OCI-M1 (cell line): Measurements from ENCODE around the gene THSD7A.

Experiments
- DNase-seq: peaks from one replicate; lab custom pipeline; 2025; lab: John Stamatoyannopoulos, UW

The THSD7A gene

DNA sequence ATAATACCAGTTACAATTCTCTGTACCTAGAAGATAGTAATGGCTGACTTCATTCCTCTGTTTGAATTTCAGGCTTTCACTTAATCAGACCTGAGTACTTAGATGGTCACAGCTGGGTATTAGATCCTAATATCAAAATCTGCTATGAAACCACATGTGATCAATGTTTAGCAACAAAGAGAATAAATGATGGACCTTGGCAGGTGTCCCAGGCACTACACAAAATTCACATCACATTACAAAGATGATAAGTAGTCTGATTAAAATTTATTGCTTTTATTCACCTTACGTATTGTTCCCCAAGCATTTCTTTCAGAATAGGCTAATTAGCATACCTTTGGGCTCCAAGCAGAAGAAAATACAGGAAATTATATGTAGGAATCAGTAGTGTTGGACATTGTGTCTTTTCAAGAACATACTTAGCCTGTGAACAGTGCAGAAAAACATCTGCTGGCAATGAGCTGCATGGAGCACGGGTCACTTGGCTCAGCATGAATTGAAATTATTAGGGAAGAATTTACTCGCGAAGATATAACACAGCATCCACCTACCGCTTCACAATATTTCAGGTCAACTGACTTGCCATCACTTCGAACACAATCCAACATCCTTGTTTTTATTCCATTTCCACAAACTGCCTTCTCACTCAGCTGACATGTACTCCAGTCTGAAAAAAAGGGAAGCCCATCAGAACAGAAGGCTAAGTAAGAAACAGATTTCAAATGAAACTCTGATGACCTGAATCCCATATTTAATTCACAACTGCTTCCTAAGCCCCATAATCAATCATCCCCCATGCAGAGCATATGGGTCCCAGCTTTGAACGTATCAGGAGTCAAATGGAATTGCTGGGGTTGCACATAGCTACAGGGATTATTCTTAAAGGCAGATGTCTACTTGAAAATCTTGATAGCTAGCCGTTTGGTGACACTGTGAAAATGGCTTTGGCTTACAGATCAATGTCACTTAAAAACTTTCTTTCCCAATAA lies 421.0 kb downstream of the THSD7A start:
- no peak for DNase-seq

DNA sequence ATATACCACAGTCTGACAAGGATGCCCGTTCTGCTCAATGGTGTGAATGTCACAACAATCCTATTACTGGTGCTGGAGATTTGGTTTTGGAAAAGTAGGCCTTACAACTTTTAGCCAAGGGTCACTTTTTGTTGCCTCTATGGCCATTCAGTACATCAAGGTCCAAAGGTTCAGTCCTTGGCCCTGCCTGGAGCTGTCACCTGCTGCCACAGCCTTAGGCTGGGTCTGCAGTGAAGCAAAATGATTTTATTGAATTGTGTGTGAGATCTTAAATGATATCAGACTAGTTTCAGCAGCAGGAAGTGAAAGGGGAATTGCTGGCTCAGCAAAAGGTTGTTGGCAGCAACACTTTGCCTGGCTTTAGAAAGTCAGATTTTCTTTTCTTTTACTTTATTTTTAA lies 427.6 kb downstream of the THSD7A start:
- no peak for DNase-seq

DNA sequence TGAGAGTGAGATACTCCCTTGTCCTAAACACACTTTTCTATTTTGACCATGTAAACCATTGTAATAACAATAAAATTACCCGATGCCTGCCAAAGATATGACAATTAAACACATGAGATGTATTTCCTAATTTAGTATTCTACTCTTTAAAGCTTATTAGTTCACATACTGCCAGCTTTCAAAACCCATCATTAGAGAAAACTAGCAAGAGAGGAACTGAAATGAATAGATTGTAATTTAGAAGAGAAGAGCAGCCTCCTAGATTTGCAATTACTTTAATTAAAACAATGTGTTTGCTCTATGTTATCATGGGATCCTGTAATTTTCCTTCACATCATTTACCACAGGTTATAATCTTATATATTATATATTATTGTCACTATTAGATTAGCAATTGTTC lies 428.2 kb downstream of the THSD7A start:
- no peak for DNase-seq

DNA sequence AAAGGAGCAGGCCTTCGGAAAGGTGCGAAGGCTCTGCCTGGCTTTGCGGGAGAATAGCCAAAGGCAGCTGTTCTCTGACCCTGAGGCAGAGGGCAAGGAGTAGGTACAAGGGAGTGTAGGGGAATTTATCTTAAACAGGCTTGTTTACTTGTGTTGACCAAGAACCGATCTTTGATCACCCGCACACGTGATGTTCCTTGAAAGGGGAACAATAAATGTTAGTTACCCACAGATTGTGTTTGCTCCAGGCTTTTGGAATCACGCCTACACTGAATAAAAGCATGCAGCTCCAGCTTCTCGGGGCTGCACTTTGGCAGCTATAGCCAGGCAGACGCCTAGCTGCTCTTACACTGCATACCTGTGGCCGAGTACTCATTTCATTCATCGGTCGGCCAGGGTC lies 437.6 kb downstream of the THSD7A start:
- no peak for DNase-seq

DNA sequence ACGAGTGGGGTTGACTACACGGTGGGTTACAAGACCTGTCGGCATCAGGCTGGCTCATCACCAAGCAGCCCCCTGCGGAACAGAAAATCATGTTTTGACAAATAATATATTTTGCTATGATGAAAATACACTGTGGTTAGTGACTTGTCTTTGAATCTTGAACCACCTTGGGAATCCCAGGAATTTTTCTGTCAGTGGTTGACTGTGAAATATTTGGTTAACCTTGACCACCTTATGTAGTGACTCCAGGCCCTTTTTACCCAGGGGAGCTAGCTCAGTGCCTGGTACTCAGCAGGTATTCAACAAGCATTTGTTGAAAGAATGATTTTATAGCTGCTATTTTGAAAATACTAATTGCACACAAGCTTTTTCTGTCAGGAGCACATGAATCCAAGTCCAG lies 452.4 kb downstream of the THSD7A start:
- DNase-seq, result no peak

DNA sequence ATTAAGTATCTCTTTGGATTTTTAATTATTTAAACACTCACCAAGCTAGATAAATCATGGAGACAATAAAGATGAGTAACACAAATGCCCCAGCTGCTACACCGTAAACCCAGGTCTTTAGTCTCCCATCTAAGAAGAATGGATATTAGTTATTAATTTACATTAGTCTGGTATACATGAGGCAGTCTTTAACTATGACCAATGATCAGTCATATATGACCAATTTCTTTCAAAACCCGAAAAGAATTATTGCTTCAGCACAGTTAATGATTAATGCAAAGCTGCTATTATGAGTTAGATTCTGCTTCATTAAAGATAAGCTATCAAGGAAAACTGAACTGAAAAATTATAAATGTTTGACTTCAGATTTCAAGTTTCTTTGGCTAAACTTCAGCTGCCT lies 455.5 kb downstream of the THSD7A start:
- DNase-seq, result no peak

DNA sequence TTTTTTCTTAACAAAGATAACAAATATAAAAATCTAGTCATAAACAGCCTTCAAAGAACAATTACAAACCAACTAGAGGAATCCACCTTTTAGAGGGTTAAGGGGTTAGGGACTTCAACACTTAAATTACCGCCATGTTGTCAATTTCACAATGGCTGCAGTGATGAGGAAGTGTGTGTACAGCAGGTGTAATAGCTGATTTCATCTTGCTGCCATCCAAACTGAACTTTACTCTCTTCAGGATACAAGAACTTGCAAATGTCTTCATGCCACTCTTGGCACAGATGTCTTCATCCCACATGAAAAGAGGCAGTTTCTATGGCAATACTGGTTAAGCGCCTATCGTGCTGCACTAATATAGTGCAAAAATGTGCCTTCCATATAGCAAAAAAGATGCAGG lies 457.4 kb downstream of the THSD7A start:
- no peak for DNase-seq

DNA sequence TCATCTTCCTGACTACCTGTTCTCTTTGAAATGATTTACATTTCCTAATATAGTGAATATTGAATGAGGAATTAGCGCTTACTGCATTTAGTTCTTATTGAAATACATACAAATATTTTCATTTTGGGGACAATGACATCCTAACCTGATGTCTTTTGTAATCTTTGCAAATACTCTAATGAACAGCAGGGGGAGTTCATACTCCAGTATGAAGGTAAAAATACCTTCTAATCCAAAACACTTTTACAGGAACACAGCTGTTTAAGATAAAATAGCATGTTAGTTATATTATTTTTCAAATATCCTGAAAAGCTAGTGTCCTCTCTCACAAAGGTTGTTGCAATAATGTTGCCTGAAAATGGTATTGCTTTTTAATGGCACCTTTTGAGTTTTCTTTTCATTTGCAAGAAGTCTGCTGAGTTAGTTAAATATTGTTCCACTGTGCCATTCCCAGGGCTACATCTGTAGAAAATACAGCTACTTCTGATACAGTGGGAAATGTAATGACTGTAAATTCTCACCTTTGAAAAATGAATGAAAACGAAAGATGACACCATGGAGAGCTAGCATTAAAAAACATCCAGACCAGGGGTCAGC lies 458.4 kb downstream of the THSD7A start:
- peak; percentile 35 for DNase-seq

DNA sequence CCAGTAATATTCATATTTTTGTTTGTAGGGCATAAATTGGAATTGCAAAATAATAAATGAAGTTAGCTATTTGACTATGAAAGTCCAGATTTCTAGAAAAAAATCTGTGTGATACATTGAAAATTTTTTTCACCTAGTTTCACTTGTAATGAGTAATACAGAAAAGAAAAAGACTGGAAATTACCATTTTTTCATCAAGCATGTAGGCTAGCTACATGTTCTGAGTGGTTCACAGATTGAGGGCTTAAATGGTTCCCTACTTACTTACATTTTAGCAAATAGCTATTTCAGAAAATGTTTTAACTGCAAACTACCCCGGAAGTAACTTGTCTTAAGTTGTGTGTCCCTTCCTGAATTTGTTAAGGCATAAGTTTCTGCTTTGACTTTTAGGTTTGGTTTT lies 462.3 kb downstream of the THSD7A start:
- DNase-seq, result no peak

DNA sequence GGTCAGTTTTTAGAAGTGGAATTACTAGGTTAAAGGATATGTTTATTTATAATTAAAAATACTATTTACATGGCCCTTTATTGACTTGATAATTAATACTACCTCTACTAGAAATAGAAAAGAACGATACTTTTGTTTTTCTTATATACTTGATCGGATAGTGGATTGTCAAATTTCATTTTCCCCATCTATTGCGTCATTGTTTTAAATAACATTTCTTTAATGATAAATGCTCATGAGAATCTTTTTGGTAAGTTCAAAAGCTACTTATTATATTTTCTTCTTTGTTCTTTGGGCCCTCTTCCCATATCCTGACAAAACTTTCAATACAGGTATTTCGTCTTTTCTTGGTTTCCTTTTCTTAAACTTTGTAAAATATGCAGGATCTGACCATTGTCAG lies 465.9 kb downstream of the THSD7A start:
- DNase-seq, result no peak

DNA sequence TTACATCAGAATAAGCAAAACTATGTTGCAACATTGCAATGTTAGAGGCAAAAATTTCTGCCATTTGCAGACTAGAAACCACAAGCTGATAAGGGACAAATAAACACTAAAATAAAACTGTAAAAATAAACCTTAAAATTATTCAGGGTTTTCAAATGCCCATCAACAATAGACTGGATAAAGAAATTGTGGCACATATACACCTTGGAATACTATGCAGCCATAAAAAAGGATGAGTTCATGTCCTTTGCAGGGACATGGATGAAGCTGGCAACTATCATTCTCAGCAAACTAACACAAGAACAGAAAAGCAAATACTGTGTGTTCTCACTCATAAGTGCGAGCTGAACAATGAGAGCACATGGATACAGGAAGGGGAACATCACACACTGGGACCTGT lies 473.4 kb downstream of the THSD7A start:
- DNase-seq, result no peak

DNA sequence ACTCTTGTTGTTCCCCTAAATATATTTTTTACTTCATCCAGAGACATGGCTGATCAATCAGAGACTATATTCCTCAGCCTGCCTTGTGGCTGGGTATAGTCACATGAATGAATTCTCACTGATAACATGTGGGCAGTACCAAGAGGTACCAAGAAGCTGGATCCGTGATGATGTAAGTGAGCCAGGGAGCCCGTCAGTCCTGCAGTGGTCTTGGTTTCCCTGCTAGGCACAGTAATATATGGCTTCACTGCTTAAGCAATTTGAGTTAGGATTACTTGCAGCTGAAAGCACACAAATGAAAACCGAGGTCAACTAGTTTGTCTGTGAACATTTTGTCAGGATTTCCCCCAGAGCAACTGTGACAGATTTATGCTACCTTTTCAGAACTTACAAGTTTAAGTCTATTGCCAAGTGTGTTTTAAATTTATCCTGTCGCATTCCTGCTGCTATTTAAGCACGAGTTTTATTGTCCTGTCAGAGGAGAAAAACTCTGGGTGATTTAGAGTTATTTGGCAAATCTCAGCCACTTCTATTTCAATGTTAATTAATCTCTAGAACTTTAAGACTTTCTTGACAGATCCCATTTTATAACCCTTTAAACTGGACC lies 476.5 kb downstream of the THSD7A start:
- no peak for DNase-seq

DNA sequence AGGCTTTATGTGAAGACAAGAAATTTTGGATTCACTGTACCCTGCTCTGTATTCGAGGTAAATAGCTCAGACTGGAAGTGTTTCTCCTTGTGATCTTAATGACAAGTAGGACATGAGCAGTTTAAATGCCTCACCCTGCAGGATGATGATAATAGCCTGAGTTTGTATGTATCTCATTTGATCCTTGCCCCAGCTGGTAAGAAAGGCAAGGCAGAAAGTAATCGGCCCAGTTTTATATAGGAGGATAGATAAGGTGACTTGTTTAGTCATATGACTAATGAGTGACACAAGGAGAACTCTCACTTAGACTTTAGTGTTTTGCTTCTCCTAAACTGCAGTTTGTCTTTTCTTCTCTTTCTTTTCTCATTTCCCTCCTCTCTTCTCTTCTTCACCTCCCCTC lies 485.7 kb downstream of the THSD7A start:
- peak; percentile 27 for DNase-seq

DNA sequence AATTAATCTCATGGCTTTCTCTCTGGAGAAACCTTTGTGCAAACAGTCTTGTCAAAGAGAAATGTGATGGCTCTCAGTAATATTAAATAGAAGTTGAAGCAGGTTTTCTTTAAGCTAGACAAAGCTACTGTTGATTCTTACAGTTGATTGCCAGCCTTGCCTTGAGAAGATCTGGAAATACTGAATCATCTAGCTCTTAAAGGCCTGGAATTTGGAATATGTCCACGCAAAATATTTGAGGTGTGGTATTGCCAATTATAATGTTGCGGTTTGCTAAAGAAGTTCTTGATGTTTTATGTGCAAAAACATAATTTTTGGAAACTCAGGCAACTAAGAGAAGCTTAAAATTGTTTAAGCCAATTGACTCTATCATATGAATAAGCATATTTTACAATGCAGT lies 486.4 kb downstream of the THSD7A start:
- DNase-seq, result no peak

DNA sequence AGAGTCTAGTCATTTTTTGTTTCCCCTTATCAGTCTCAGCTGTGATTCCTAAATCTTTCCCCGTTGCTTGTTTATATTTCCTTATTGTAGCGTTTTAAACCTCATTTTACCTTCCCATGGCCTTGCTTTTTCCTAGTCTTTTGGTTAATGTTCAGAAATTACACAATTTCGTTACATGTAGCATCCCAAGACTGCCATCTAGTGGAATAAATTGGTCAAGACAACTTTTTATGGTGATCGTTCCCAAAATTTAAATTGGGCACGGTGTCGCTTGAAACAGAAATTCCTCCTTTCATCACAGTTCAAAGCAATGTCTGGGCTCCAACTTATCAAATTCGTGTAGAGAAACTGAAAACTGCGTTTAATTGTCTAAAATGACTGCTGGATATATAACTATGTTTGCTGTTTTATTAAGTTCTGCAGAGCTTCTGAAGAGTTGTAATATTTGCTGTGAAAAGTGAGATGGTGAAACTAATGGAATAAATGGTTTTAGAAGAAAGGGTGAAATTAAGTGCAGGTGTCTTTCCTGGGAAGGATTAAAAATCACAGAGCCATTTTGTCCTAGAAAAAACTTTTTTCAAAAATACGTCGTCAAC lies 488.1 kb downstream of the THSD7A start:
- DNase-seq, result peak; percentile 67

DNA sequence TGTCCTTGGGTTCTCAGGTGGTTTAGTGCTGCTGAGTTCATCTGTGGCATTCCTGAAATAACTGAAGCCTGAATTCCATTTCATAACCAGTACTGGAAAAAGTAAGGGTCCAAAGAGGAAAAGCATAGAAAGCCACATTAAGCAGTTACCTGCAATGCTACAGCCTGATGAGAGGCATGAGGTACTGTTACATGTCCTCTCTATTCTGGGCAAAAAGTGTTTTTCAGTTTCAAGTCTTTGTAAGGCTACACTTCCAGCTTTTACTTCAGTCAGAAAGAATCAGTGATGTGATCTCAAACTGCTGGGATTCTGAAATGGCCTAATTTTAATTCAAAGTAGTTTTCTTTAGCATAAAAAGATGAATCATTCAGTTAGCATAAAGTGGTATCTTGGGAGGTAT lies 488.9 kb downstream of the THSD7A start:
- DNase-seq, result no peak

DNA sequence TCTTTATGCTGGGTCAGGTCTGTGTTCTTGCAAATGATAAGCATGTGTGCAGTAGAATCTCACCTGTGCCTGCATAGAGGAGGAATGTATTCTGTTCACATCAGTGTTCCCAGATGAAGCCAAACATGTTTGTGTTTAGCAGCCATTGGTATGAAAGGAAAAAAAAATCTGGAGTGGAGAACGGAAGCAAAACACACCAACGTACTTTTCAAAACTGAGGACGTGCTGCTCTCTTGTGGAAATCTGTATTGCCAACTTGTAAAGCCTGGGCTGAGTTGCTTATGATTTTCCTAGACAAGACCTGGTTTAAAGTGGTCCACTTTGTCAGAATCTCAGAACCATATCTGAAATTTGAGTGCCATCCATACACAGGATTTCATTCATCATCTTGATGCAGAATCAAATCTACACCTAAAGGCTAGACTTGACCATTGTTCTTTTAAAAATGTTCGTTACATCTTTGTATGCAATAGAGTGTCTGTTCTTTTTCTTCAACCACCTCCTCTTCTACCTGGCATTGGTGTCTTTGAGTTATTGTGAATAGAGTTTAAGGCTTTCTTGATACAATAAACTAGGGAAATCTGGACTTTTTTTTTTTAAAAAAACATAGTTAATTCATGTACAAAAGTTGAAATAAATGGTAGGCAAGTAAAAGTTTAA lies 490.6 kb downstream of the THSD7A start:
- DNase-seq, result peak; percentile 59

DNA sequence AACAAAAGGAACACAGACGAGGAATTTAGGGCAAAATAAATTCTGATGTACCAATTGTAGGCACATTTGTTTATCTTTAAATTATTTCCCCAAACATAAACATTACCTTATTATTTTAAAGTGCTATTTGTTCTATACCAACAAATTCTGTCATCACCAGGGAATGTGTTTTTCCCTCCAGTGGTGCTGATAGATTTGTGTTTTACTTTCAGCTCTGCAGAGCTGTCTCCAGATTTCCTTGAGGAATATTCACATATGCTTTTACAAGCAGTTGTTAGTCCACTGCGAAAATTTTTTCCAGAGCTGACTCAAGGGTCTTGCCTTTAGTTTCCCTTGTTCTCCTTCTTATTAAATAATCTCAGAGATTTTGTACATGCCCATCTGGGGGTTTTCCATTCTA lies 495.6 kb downstream of the THSD7A start:
- DNase-seq, result no peak

DNA sequence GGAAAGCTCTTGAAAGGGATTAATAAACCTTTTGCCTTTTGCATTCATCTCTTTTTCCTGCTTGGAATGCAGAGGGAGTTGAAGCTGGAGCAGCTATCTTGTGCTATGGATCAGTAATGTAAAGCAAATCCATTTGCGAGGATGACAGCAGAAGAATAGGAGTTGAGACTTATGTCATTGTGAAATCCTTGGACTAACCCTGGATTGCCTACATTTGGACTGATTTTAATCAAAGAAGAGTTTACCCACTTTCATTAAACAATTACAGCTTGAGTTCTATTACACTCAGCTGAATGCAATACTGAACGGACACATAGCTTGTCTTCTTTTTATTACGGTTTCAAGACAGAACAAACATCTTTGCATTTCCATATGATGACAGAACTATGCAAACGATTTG lies 496.1 kb downstream of the THSD7A start:
- DNase-seq, result no peak

DNA sequence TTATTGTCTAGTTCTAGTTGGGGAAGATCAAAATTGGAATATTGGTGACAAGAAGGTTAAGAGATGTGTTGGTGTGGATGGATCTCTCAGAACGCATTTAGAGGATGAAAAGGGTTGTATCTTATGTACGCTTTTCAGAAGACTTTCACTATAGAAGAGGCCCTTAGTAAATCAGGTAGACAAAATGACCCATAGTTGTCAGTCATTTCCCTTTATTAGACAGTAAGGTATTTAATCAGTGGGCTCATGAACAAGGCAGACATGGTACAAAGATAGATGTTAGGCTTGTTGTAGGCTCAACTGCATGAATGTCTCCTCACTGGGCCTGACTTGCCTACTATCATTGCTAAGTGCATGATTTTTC lies 499.2 kb downstream of the THSD7A start:
- DNase-seq, result no peak

DNA sequence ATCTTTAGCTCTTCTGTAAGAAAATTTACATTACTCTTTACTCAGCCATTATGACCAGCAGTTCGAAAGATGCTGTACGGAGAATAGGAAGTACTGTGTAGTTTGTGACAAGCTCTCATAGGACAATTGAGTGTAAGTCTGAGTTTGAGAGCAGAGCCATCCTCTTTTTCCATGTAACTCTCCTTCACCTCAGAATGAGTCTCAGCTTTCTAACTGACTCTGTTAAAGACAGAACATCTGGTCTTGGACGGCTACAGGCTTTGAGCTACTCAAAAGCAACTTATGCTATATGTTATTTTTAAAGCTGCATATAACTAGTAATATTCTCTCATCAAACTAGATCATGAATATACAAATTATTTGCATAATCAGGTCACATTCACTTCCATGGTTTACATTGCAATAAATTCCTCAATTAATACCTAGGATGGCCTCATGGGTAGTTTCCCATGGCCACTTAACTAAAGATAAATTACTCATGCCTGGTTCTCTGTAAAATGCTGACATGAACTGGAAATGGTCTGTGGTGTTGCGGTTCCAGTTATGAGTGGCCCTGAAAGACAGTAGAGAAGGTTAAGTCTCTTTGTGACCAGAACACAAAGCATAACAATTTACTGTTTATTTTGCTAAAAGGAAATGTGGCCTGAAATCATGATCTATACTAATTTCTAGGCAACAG lies 499.7 kb downstream of the THSD7A start:
- DNase-seq, result no peak
